Mucosa of rectum (tissue), 2 donors: ENCODE data around the gene SYNC.
A peak's percentile ranks its signal among the peaks of the same experiment; 100 is the strongest.

ENCODE experiments used
- H3K27ac ChIP-seq, 2 donors: one replicate each; pipeline ENCODE4 v1.7.0; 2013; ENCODE audit warnings: inconsistent platforms in 2 of 2, low read depth in 2 of 2, low read length in 2 of 2
- H3K27me3 ChIP-seq, 2 donors: one replicate each; pipeline ENCODE4 v1.7.0; 2013; ENCODE audit warnings: low read length in 2 of 2; ENCODE audit not compliant: control insufficient read depth in 2 of 2, insufficient read depth in 2 of 2
- H3K36me3 ChIP-seq, 2 donors: one replicate each; pipeline ENCODE4 v1.7.0; 2013; ENCODE audit warnings: low read length in 2 of 2; ENCODE audit not compliant: control insufficient read depth in 2 of 2, insufficient read depth in 2 of 2
- H3K4me1 ChIP-seq, 2 donors: one replicate each; pipeline ENCODE4 v1.7.0; 2013; ENCODE audit warnings: low read length in 2 of 2, mild to moderate bottlenecking in 1 of 2; ENCODE audit not compliant: control insufficient read depth in 2 of 2, insufficient read depth in 2 of 2
- H3K4me3 ChIP-seq, 2 donors: one replicate each; pipeline ENCODE4 v1.7.0; 2013; ENCODE audit warnings: low read length in 2 of 2
- H3K9ac ChIP-seq, 2 donors: one replicate each; pipeline ENCODE4 v1.7.0; 2013; ENCODE audit warnings: low read length in 2 of 2, low read depth in 1 of 2, mild to moderate bottlenecking in 1 of 2
- H3K9me3 ChIP-seq, 2 donors: one replicate each; pipeline ENCODE4 v1.7.0; 2013; ENCODE audit warnings: low read length in 2 of 2; ENCODE audit not compliant: control insufficient read depth in 2 of 2
- donor health status: healthy.
- donor health status: Normal muscosa, but diverticular disease.

The SYNC gene

GRCh38 chr1:32702599-32703478, at the start of gene SYNC:
SYNC (minus strand) TSS chr1:32702770; CDS start chr1:32702660, 110 bp downstream.
- Histone ChIP-seq H3K4me3 (peak within 1 kb of the TSS; percentile 72 to 75), H3K27ac (peak within 1 kb of the TSS; percentile 77 to 80), H3K9ac (peak within 1 kb of the TSS; percentile 68 to 83), H3K9me3 (no peaks in the 10 kb centered on the region), H3K36me3 (no peaks in the 10 kb centered on the region), H3K4me1 (peaks cover 21% of the 10 kb centered on the region in 2 donors), H3K27me3 (no peaks in the 10 kb centered on the region)

DNA sequence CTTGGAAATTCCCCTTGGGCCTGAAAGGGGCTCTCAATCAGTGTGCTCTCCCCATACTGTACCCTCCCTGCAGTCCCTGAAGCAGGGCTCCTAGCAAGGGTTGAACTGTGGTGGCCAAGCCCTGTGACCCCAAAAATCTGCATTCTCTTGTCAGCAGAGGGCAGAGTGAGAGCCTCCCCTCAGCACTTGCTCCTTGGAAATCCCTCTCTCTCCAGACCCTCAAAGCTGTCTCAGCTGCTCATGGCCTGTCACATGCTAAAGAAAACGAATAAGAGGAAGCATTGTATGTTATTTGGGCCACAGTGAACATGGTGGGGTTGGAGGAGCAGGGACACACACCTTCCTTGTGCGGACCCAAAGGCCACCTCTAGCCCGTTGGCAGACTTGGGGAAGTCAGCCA, 47.2 kb upstream of the SYNC start:
- no peak overlapping the region for H3K27ac ChIP-seq
- no peaks in the 10 kb centered on the region for H3K27me3 ChIP-seq
- H3K4me1 ChIP-seq, result peaks cover 11 to 12% of the 10 kb centered on the region in 2 donors
- no peaks in the 10 kb centered on the region for H3K9me3 ChIP-seq
- H3K36me3 ChIP-seq, result peaks cover 17 to 27% of the 10 kb centered on the region in 2 donors
- H3K9ac ChIP-seq, result no peak overlapping the region
- H3K4me3 ChIP-seq, result no peak overlapping the region

- Histone ChIP-seq H3K27ac (no peak overlapping the region), H3K4me1 (peaks cover 12% of the 10 kb centered on the region in 2 donors), H3K27me3 (no peaks in the 10 kb centered on the region), H3K9ac (no peak overlapping the region), H3K4me3 (no peak overlapping the region), H3K9me3 (no peaks in the 10 kb centered on the region), H3K36me3 (peaks cover 17 to 31% of the 10 kb centered on the region in 2 donors)
These were observed 46.8 kb upstream of the SYNC start for GRCh38 chr1:32749332-32749731.

- Histone ChIP-seq H3K9ac (no peak overlapping the region), H3K9me3 (no peaks in the 10 kb centered on the region), H3K27ac (no peak overlapping the region), H3K27me3 (no peaks in the 10 kb centered on the region), H3K4me3 (no peak overlapping the region), H3K4me1 (peaks cover 12 to 13% of the 10 kb centered on the region in 2 donors), H3K36me3 (peaks cover 17 to 34% of the 10 kb centered on the region in 2 donors)
These were observed 46.4 kb upstream of the SYNC start for GRCh38 chr1:32748926-32749325.

- Histone ChIP-seq H3K9ac (no peak overlapping the region), H3K27me3 (no peaks in the 10 kb centered on the region), H3K27ac (no peak overlapping the region), H3K4me3 (no peak overlapping the region), H3K4me1 (peaks cover 14% of the 10 kb centered on the region in 2 donors), H3K9me3 (no peaks in the 10 kb centered on the region), H3K36me3 (peaks cover 17 to 34% of the 10 kb centered on the region in 2 donors)
These were observed 45.8 kb upstream of the SYNC start for GRCh38 chr1:32748348-32748747.

DNA sequence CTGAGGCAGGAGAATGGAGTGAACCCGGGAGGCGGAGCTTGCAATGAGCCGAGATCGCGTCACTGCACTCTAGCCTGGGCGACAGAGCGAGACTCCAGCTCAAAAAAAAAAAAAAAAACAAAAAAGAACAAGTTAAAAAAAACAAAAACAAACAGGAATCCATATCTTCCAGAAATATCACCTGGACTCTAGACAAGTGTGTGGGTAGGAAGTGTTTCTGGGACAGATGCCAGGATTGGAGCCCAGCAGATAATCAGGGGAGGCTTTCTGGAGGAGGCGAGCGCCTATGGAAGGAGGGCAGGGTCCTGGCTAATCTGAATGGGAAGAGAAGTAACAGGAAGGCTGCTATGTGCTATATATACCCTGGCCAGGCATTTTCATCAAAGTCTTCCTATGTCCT, 43.6 kb upstream of the SYNC start:
- Histone ChIP-seq H3K9ac (no peak overlapping the region), H3K36me3 (peaks cover 17 to 33% of the 10 kb centered on the region in 2 donors), H3K27me3 (no peaks in the 10 kb centered on the region), H3K9me3 (no peaks in the 10 kb centered on the region), H3K4me1 (peaks cover 17 to 18% of the 10 kb centered on the region in 2 donors), H3K27ac (no peak overlapping the region), H3K4me3 (no peak overlapping the region)

DNA sequence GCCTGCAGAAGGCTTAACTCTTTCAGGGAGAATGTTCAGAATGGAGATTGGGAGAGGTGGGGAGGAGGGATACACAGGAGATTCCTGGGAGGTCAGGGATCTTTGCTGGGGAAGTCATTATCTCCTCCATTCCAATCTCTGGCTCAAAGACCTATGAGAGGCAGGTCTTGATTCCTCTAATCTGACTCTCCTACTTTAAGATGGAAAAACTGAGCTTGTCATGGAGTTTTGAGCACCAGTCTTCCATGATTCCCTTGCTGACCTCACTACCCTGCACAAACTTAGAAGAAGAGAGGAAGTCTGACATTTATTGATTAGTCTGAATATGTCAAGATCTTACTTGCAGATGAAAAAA, 41.5 kb upstream of the SYNC start:
- Histone ChIP-seq H3K9me3 (no peaks in the 10 kb centered on the region), H3K27ac (peak overlapping the region; percentile 97 to 100), H3K4me1 (peaks cover 24 to 27% of the 10 kb centered on the region in 2 donors)

GRCh38 chr1:32743380-32744070, 41.0 kb upstream of the SYNC start:
- H3K4me1 ChIP-seq, result peaks cover 24 to 27% of the 10 kb centered on the region in 2 donors
- H3K27me3 ChIP-seq, result no peaks in the 10 kb centered on the region
- H3K9ac ChIP-seq, result peak overlapping the region; percentile 68 to 100
- peaks cover 9 to 19% of the 10 kb centered on the region in 2 donors for H3K36me3 ChIP-seq
- H3K9me3 ChIP-seq, result no peaks in the 10 kb centered on the region
- peak overlapping the region; percentile 87 to 90 for H3K4me3 ChIP-seq
- H3K27ac ChIP-seq, result peak overlapping the region; percentile 97 to 100

More for the DNA sequence above, 41.5 kb upstream of the SYNC start:
- peaks cover 9 to 21% of the 10 kb centered on the region in 2 donors for H3K36me3 ChIP-seq
- H3K27me3 ChIP-seq, result no peaks in the 10 kb centered on the region
- peak overlapping the region; percentile 87 to 90 for H3K4me3 ChIP-seq
- peak overlapping the region; percentile 68 to 100 for H3K9ac ChIP-seq

DNA sequence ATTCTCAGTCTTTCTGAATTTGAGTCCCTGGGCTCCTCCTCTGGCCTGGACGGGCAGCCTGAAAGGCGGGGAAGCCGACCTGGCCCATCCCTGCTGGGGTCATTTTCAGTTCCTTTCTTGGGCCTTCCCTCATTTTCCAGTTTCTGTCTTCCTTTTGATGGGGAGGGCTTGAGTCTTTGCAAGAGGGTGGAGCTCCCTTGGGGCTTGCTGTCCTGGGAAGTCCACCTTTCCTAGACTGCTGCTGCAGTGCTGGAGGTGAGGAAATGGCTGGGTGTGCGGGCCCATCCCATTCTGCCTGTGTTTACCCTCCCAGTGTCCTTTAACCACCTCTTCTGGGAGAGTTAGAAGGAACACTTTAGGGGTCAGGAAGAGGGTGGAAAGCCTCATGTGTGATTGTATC, 40.4 kb upstream of the SYNC start:
- Histone ChIP-seq H3K27me3 (no peaks in the 10 kb centered on the region), H3K9ac (peak overlapping the region; percentile 93 to 100), H3K27ac (peak overlapping the region; percentile 97 to 100), H3K4me1 (peaks cover 25 to 28% of the 10 kb centered on the region in 2 donors), H3K4me3 (peak overlapping the region; percentile 87 to 90), H3K36me3 (peaks cover 9 to 16% of the 10 kb centered on the region in 2 donors), H3K9me3 (no peaks in the 10 kb centered on the region)
